ENCODE measurements around the gene SQOR.
A peak's percentile ranks its signal among the peaks of the same experiment; 100 is the strongest.

Gene SQOR

GRCh38 chr15:45714590-45715488 is 80.0 kb downstream of the SQOR start:
- peak; percentile 15 to 29 for DNase-seq

- no peak for DNase-seq
These were observed 80.7 kb downstream of the SQOR start for GRCh38 chr15:45715528-45715927.

- DNase-seq, result no peak
These were observed 84.7 kb downstream of the SQOR start for GRCh38 chr15:45719490-45719889.

- DNase-seq, result no peak
These were observed 85.4 kb downstream of the SQOR start for GRCh38 chr15:45720183-45720582.

GRCh38 chr15:45728641-45729040 is 93.8 kb downstream of the SQOR start:
- DNase-seq, result no peak

GRCh38 chr15:45729141-45729540 is 94.3 kb downstream of the SQOR start:
- no peak for DNase-seq

GRCh38 chr15:45731343-45731742 is 96.5 kb downstream of the SQOR start:
- no peak for DNase-seq

- no peak for DNase-seq
These were observed 97.8 kb downstream of the SQOR start for GRCh38 chr15:45732662-45733061.

- DNase-seq, result no peak
These were observed 99.5 kb downstream of the SQOR start for GRCh38 chr15:45734260-45734711.

All from activated CD4-positive, alpha-beta T cell treated with anti-CD3 and anti-CD28 coated beads for 4 hours (primary cell).